Right atrium auricular region (tissue), 2 donors: Measurements from ENCODE around the gene DDA1. TPM values are rescaled to one million over a fixed set of nuclear protein-coding genes. Genes with fewer than 3 reads are reported as not detected.

Experiments
- DNase-seq: peaks from one replicate; pipeline ENCODE4 v3.0.0-alpha.2; 2019; ENCODE audit warnings: low spot score
- H3K27ac ChIP-seq, 2 donors: fragments of 200-600 bp; sonication (generic); 1 replicate in 1 of 2; 2 replicates in 1 of 2; pipeline ENCODE4 v1.5.1; 2016 to 2019
- H3K27me3 ChIP-seq, 2 donors: fragments of 200-600 bp; sonication (generic); one replicate each; pipeline versions ENCODE4 v1.5.1 to v1.6.0; 2017 to 2019
- H3K36me3 ChIP-seq: fragments of 200-600 bp; sonication (generic); one replicate; pipeline ENCODE4 v1.5.1; 2016
- H3K4me1 ChIP-seq, 2 donors: fragments of 200-600 bp; sonication (generic); one replicate each; pipeline versions ENCODE4 v1.5.1 to v1.6.0; 2017 to 2019
- H3K4me3 ChIP-seq, 2 donors: fragments of 200-600 bp; sonication (generic); 1 replicate in 1 of 2; 2 replicates in 1 of 2; pipeline ENCODE4 v1.5.1; 2017 to 2019; ENCODE audit warnings: mild to moderate bottlenecking in 1 of 2, moderate library complexity in 1 of 2
- H3K9me3 ChIP-seq, 2 donors: fragments of 200-600 bp; sonication (generic); one replicate each; pipeline ENCODE4 v1.5.1; 2019
- total RNA-seq, 2 donors: library from RNA; depleted of rRNA; stranded (reverse); fragments of >200 nt; gene quantifications; one replicate each; pipeline ENCODE4 v1.1.0, GENCODE V29; 2016
- TF ChIP-seq, protein P1 (sequence below), 2 donors: fragments of 200-600 bp; sonication (generic); IDR thresholded peaks; one replicate each; pipeline ENCODE4 v1.5.1; 2019; ENCODE audit warnings: antibody characterized with exemption in 2 of 2

The DDA1 gene
- total RNA-seq, 2 donors from 2014 or later = 22.2 to 40.1 TPM

GRCh38 chr19:17275441-17276175, 33.8 kb upstream of the DDA1 start:
- Histone ChIP-seq H3K27me3 (no peaks in the 10 kb centered on the region), H3K36me3 (peaks cover 58% of the 10 kb centered on the region), H3K4me1 (no peaks in the 10 kb centered on the region), H3K4me3 (no peak overlapping the region), H3K27ac (no peak overlapping the region), H3K9me3 (no peaks in the 10 kb centered on the region)
- TF ChIP-seq, protein P1, sequence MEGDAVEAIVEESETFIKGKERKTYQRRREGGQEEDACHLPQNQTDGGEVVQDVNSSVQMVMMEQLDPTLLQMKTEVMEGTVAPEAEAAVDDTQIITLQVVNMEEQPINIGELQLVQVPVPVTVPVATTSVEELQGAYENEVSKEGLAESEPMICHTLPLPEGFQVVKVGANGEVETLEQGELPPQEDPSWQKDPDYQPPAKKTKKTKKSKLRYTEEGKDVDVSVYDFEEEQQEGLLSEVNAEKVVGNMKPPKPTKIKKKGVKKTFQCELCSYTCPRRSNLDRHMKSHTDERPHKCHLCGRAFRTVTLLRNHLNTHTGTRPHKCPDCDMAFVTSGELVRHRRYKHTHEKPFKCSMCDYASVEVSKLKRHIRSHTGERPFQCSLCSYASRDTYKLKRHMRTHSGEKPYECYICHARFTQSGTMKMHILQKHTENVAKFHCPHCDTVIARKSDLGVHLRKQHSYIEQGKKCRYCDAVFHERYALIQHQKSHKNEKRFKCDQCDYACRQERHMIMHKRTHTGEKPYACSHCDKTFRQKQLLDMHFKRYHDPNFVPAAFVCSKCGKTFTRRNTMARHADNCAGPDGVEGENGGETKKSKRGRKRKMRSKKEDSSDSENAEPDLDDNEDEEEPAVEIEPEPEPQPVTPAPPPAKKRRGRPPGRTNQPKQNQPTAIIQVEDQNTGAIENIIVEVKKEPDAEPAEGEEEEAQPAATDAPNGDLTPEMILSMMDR (IDR thresholded peaks at IDR 0.05) = no peak
- DNase-seq = no peak

- H3K27me3 ChIP-seq = peaks cover 6 to 8% of the 10 kb centered on the region in 2 donors
- peaks cover 39% of the 10 kb centered on the region for H3K36me3 ChIP-seq
- H3K9me3 ChIP-seq = no peaks in the 10 kb centered on the region
- peaks cover 0 to 17% of the 10 kb centered on the region in 2 donors for H3K4me1 ChIP-seq
- TF ChIP-seq, protein P1 (IDR thresholded peaks at IDR 0.05) = no peak
- H3K27ac ChIP-seq = no peak overlapping the region
- no peak for DNase-seq
- no peak overlapping the region for H3K4me3 ChIP-seq
Measured at GRCh38 chr19:17279436-17279835, 29.9 kb upstream of the DDA1 start.

- Histone ChIP-seq H3K9me3 (no peaks in the 10 kb centered on the region), H3K27ac (no peak within 1 kb of the TSS), H3K4me3 (peak within 1 kb of the TSS in 1 of 2 donors; percentile 44), H3K4me1 (peaks cover 0 to 17% of the 10 kb centered on the region in 2 donors), H3K36me3 (peaks cover 22% of the 10 kb centered on the region), H3K27me3 (peaks cover 6 to 8% of the 10 kb centered on the region in 2 donors)
- DNase-seq = no peak
- TF ChIP-seq, protein P1 (IDR thresholded peaks at IDR 0.05) = no peak
Measured at GRCh38 chr19:17281391-17282304, 27.7 kb upstream of the DDA1 start, which contains the start of gene ANKLE1. Gene ANKLE1 (plus strand): TSS chr19:17281901. CDS start chr19:17281921, 20 bp downstream.

GRCh38 chr19:17282488-17283125, 26.8 kb upstream of the DDA1 start:
- H3K4me3 ChIP-seq = peak overlapping the region in 1 of 2 donors; percentile 44
- peak; percentile 76 for DNase-seq
- H3K4me1 ChIP-seq = peaks cover 0 to 17% of the 10 kb centered on the region in 2 donors
- no peaks in the 10 kb centered on the region for H3K9me3 ChIP-seq
- TF ChIP-seq, protein P1 (IDR thresholded peaks at IDR 0.05) = peak; percentile 89 to 96
- no peak overlapping the region for H3K27ac ChIP-seq
- H3K36me3 ChIP-seq = peaks cover 12% of the 10 kb centered on the region
- H3K27me3 ChIP-seq = peaks cover 6 to 8% of the 10 kb centered on the region in 2 donors

- no peaks in the 10 kb centered on the region for H3K9me3 ChIP-seq
- H3K4me3 ChIP-seq = no peak overlapping the region
- peaks cover 6 to 8% of the 10 kb centered on the region in 2 donors for H3K27me3 ChIP-seq
- DNase-seq = no peak
- no peak overlapping the region for H3K27ac ChIP-seq
- H3K36me3 ChIP-seq = peaks cover 5% of the 10 kb centered on the region
- H3K4me1 ChIP-seq = peaks cover 0 to 17% of the 10 kb centered on the region in 2 donors
- TF ChIP-seq, protein P1 (IDR thresholded peaks at IDR 0.05) = no peak
Measured at GRCh38 chr19:17283504-17283996, 25.8 kb upstream of the DDA1 start.
